Smooth muscle cell (in vitro differentiated cells): Measurements from ENCODE around the gene RAB5B. TPM values are rescaled to one million over a fixed set of nuclear protein-coding genes. Genes with fewer than 3 reads are reported as not detected.
A peak's percentile ranks its signal among the peaks of the same experiment; 100 is the strongest.

Experiments
- DNase-seq: peaks from one replicate; lab custom pipeline; 2025; ENCODE audit not compliant: unreplicated experiment; lab: John Stamatoyannopoulos, UW
- H2AFZ ChIP-seq: fragments of 200-600 bp; sonication (generic); 2 replicates; pipeline ENCODE4 v1.6.0; 2016; ENCODE audit warnings: antibody characterized with exemption, low read depth, mild to moderate bottlenecking
- H3F3A ChIP-seq: fragments of 200-600 bp; sonication (generic); 2 replicates; pipeline ENCODE4 v1.6.0; 2017; ENCODE audit warnings: antibody characterized with exemption, low read depth
- H3K27ac ChIP-seq: fragments of 200-600 bp; sonication (generic); 2 replicates; pipeline ENCODE4 v1.5.1; 2016; ENCODE audit warnings: low read depth, mild to moderate bottlenecking
- H3K27me3 ChIP-seq: fragments of 200-600 bp; sonication (generic); 2 replicates; pipeline ENCODE4 v1.6.1; 2016; ENCODE audit warnings: low read depth, mild to moderate bottlenecking
- H3K36me3 ChIP-seq: fragments of 200-600 bp; sonication (generic); 2 replicates; pipeline ENCODE4 v1.5.1; 2016; ENCODE audit warnings: low read depth
- H3K4me1 ChIP-seq: fragments of 200-600 bp; sonication (generic); 2 replicates; pipeline ENCODE4 v1.5.1; 2016; ENCODE audit warnings: low read depth
- H3K4me2 ChIP-seq: fragments of 200-600 bp; sonication (generic); 2 replicates; pipeline ENCODE4 v1.6.0; 2016; ENCODE audit warnings: mild to moderate bottlenecking
- H3K4me3 ChIP-seq: fragments of 200-600 bp; sonication (generic); 2 replicates; pipeline ENCODE4 v1.5.1; 2016; ENCODE audit warnings: mild to moderate bottlenecking
- H3K79me2 ChIP-seq: fragments of 200-600 bp; sonication (generic); 2 replicates; pipeline ENCODE4 v1.6.0; 2016; ENCODE audit warnings: low read depth, mild to moderate bottlenecking
- H3K9ac ChIP-seq: fragments of 200-600 bp; sonication (generic); 2 replicates; pipeline ENCODE4 v1.6.0; 2016; ENCODE audit warnings: low read depth
- H3K9me3 ChIP-seq: fragments of 200-600 bp; sonication (generic); replicated peaks from 2 replicates; pipeline ENCODE4 v1.5.1; 2016; ENCODE audit warnings: low read depth
- H4K20me1 ChIP-seq: fragments of 200-600 bp; sonication (generic); 2 replicates; pipeline ENCODE4 v1.6.0; 2016; ENCODE audit warnings: low read depth
- WGBS: methylation state at CpG from one replicate; pipeline ENCODE4 v1.1.7; 2016; ENCODE audit warnings: low lambda C conversion rate; 5-methylcytosine and 5-hydroxymethylcytosine counted together
- polyA plus RNA-seq: library from polyadenylated mRNA; unstranded; fragments of >200 nt; fragmentation: Nextera tagmentation; extraction: Ambion mirVana; gene quantifications from 2 replicates; pipeline ENCODE4 v1.2.1, GENCODE V29; 2016
- total RNA-seq: library from RNA; depleted of rRNA; stranded (reverse); fragments of >200 nt; gene quantifications from 2 replicates; pipeline ENCODE4 v1.2.3, GENCODE V29; 2014
- TF ChIP-seq, protein P1 (sequence below): fragments of 200-600 bp; sonication (generic); IDR thresholded peaks from 2 replicates; pipeline ENCODE4 v1.5.1; 2017; ENCODE audit warnings: borderline replicate concordance, mild to moderate bottlenecking, antibody characterized with exemption; ENCODE audit not compliant: insufficient read depth, poor library complexity, severe bottlenecking

Gene RAB5B
- total and polyA plus RNA-seq, 2 experiments from 2014 or later: 77.2 to 81.9 TPM

DNA sequence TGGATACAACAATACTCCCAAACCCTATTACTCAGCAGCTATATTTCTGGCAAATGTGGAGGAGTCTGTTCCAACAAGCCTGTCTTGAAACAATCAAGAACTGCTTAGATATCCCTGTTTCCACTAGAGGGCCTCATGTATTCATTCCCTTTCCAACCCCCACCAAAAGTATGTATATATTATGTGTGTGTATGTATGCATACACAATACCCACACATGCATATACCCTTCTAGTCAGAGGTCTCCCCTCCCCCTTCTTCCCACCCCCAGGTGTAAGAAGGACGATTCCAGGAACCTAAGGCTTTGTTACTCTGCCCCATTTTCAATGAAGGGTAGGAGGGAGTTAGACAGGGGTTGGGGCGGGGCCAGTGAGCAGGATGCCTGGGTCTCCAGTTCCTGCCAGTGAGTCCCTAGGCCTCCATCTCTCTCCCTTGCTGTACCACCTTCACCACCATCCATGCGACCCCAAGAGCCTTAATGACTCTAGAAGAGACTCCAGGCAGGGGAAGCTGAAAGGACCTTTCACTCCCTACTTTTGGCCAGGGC, 43.0 kb upstream of the RAB5B start, which contains the start of gene DGKA:
Gene DGKA (plus strand): TSS at position 392 of the 546 bp plus-strand sequence. CDS start 5,342 bp downstream, outside the sequence.
- Histone ChIP-seq H3K27ac (peak within 1 kb of the TSS; percentile 75), H4K20me1 (no peaks in the 10 kb centered on the region), H3K79me2 (peaks cover 33% of the 10 kb centered on the region), H3K27me3 (no peaks in the 10 kb centered on the region), H3K4me2 (peak within 1 kb of the TSS; percentile 95), H3K36me3 (no peaks in the 10 kb centered on the region), H3F3A (peaks cover 24% of the 10 kb centered on the region), H3K4me3 (peak within 1 kb of the TSS; percentile 83), H3K4me1 (peaks cover 20% of the 10 kb centered on the region), H3K9me3 (no peaks in the 10 kb centered on the region), H3K9ac (peak within 1 kb of the TSS; percentile 82), H2AFZ (peak within 1 kb of the TSS; percentile 92)
- TF ChIP-seq, protein P1, sequence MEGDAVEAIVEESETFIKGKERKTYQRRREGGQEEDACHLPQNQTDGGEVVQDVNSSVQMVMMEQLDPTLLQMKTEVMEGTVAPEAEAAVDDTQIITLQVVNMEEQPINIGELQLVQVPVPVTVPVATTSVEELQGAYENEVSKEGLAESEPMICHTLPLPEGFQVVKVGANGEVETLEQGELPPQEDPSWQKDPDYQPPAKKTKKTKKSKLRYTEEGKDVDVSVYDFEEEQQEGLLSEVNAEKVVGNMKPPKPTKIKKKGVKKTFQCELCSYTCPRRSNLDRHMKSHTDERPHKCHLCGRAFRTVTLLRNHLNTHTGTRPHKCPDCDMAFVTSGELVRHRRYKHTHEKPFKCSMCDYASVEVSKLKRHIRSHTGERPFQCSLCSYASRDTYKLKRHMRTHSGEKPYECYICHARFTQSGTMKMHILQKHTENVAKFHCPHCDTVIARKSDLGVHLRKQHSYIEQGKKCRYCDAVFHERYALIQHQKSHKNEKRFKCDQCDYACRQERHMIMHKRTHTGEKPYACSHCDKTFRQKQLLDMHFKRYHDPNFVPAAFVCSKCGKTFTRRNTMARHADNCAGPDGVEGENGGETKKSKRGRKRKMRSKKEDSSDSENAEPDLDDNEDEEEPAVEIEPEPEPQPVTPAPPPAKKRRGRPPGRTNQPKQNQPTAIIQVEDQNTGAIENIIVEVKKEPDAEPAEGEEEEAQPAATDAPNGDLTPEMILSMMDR: peak; percentile 48
- 39% methylated on average over 3 of the region's 3 CpGs for WGBS
- DNase-seq: peak; percentile 9

DNA sequence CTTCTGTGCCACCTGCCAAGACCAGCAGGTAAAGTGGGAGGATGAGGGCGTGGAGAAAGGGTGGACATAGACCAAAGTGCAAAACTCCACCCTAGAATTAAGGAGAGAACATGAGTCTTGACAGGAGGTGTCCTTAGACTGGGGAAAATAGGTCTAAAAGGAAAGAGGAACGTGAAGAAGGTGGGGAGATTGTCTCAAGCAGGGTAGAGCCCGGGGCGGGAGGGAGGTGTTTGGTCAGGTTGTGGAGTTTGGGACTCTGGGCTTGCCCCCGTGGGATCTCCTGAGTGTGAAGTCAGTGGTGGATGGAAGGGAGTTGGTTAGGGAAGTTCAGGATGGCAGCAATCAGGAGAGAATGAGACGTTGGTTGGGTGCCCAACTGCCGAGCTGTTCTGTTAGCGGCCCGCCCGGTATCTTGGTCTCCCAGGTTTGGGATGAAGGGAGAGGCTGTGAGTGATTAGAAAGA, 42.5 kb upstream of the RAB5B start:
- no peak for DNase-seq

DNA sequence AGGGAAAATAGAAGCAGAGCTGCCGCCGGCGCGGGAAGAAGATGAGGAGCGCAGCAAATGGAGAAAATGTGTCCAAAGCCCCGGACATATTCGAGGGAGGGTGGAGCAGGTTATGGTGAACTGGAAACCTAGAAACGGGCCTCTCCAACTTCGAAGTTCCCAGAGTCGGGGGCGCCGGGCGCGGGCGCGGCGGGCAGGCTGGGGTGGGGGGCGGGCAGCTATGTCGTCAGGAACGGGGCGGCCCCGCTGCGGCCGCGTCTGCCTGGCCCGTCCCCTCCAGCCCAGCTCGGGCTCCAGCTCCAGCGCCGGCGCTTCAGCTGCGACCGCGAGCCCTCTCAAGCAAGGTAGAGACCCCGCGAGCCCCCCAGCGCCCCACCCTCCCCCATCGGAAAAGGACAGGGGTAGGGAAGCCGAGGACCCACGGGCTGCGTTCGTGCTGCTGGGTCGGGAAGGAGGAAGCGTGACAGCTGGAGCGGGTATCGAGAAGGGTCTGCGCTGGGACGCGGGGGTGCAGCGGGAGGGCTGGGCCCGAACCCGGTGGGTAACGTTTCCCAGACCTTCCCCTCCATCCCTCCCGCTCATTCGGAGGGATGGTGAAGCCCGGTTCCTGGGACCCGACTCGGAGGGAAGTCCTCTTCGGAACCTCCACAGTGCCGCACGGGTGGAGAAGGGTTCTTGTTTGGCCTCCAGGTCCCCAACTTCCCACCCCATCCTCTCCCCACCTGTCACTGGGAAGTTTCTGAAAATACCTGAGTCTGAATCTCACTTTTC, 41.9 kb upstream of the RAB5B start:
- no peaks in the 10 kb centered on the region for H3K27me3 ChIP-seq
- peak overlapping the region; percentile 82 for H3K9ac ChIP-seq
- under 1% methylated on average over 34 of the region's 60 CpGs for WGBS
- H4K20me1 ChIP-seq: no peaks in the 10 kb centered on the region
- no peaks in the 10 kb centered on the region for H3K36me3 ChIP-seq
- peak overlapping the region; percentile 95 for H3K4me2 ChIP-seq
- peaks cover 13% of the 10 kb centered on the region for H3K4me1 ChIP-seq
- peaks cover 23% of the 10 kb centered on the region for H3K79me2 ChIP-seq
- peak overlapping the region; percentile 75 for H3K27ac ChIP-seq
- DNase-seq: peak; percentile 19
- no peaks in the 10 kb centered on the region for H3K9me3 ChIP-seq
- peak overlapping the region; percentile 83 for H3K4me3 ChIP-seq
- TF ChIP-seq, protein P1: no peak
- H3F3A ChIP-seq: peaks cover 24% of the 10 kb centered on the region
- peak overlapping the region; percentile 92 for H2AFZ ChIP-seq

More for the DNA sequence above, 42.5 kb upstream of the RAB5B start:
- Histone ChIP-seq H3K79me2 (peaks cover 28% of the 10 kb centered on the region), H3K4me3 (peak overlapping the region; percentile 83), H3K4me2 (peak overlapping the region; percentile 95), H3K27me3 (no peaks in the 10 kb centered on the region), H3K27ac (peak overlapping the region; percentile 75), H2AFZ (peak overlapping the region; percentile 92), H3F3A (peaks cover 24% of the 10 kb centered on the region), H3K9ac (peak overlapping the region; percentile 82), H3K9me3 (no peaks in the 10 kb centered on the region), H3K4me1 (peaks cover 15% of the 10 kb centered on the region), H3K36me3 (no peaks in the 10 kb centered on the region), H4K20me1 (no peaks in the 10 kb centered on the region)
- whole genome bisulfite sequencing: 25% methylated on average over 10 of the region's 10 CpGs
- TF ChIP-seq, protein P1: no peak
